HepG2 (cell line): ENCODE results near the gene GRIN3A. TPM values are rescaled to one million over a fixed set of nuclear protein-coding genes. Genes with fewer than 3 reads are reported as not detected.

Source experiments
- ATAC-seq: fragments of 200-7000 bp; cut with Tn5 transposase; 3 replicates; pipeline ENCODE4 v1.9.1; 2020; ENCODE audit warnings: mild to moderate bottlenecking, moderate library complexity
- BruUV-seq: library from RNA; stranded (reverse); fragments of 400-500 nt; replicated peaks from 2 replicates; lab custom pipeline; 2021; lab: Mats Ljungman, UMichigan
- CTCF ChIA-PET: fragments of 300-600 bp; formaldehyde crosslinking; extraction: SDS; loops from one replicate; lab custom pipeline; 2021; ENCODE audit warnings: low total read pairs, inconsistent platforms, low intra/inter-chr PET ratio; lab: Yijun Ruan, JAX
- POLR2A ChIA-PET: fragments of 350-600 bp; sonication (Branson Sonifier 250); formaldehyde crosslinking; loops from one replicate; lab custom pipeline; 2020; ENCODE audit warnings: antibody characterized with exemption, inconsistent platforms; lab: Yijun Ruan, JAX
- DNase-seq: peaks from one replicate; pipeline ENCODE4 v3.0.0-alpha.2; 2015; ENCODE audit warnings: low spot score
- FAIRE-seq: peaks from 3 replicates; lab custom pipeline; 2011; peaks lifted over from hg19 to GRCh38; lab: Jason Lieb, UNC
- H2AFZ ChIP-seq: one replicate; pipeline ENCODE4 v1.6.1; 2011; ENCODE audit warnings: low read length, inconsistent platforms
- H3K27ac ChIP-seq: fragments of 300-600 bp; 3 replicates; pipeline ENCODE4 v1.8.0; 2011; ENCODE audit warnings: mixed run types, mild to moderate bottlenecking, mixed read lengths, low read length, inconsistent platforms; ENCODE audit not compliant: insufficient read depth; ENCODE audit errors: extremely low read length
- H3K27me3 ChIP-seq, 2 experiments: fragments of 200-600 bp in 1 of 2; 2 replicates in 1 of 2; 3 replicates in 1 of 2; pipeline versions ENCODE4 v1.6.0 to v1.8.0; 2011; ENCODE audit warnings: low read length in 2 of 2, mild to moderate bottlenecking in 2 of 2, moderate library complexity in 2 of 2, inconsistent platforms in 1 of 2; ENCODE audit not compliant: insufficient read depth in 2 of 2, control insufficient read depth in 1 of 2
- H3K36me3 ChIP-seq, 2 experiments: fragments of 200-600 bp in 1 of 2; replicated peaks in 1 of 2; 2 replicates in 1 of 2; 3 replicates in 1 of 2; pipeline versions ENCODE4 v1.5.1 to v1.8.0; 2011; ENCODE audit warnings: low read length in 2 of 2, inconsistent platforms in 1 of 2; ENCODE audit not compliant: insufficient read depth in 2 of 2, control insufficient read depth in 1 of 2
- H3K4me1 ChIP-seq: 2 replicates; pipeline ENCODE4 v1.5.1; 2012; ENCODE audit warnings: low read length, inconsistent platforms; ENCODE audit not compliant: insufficient read depth
- H3K4me2 ChIP-seq: 2 replicates; pipeline ENCODE4 v1.6.0; 2011; ENCODE audit warnings: low read depth, low read length, inconsistent platforms
- H3K4me3 ChIP-seq, 3 experiments: fragments of 200-600 bp in 1 of 3; sonication (generic), shearing (Covaris generic) in 1 of 3; replicated peaks in 1 of 3; 2 replicates each; pipeline ENCODE4 v1.5.1; 2011 to 2016; ENCODE audit warnings: low read length in 3 of 3, inconsistent platforms in 2 of 3, low read depth in 2 of 3, mild to moderate bottlenecking in 2 of 3, control low read depth in 1 of 3, mixed read lengths in 1 of 3; ENCODE audit not compliant: insufficient read depth in 1 of 3
- H3K79me2 ChIP-seq: one replicate; pipeline ENCODE4 v1.6.1; 2011; ENCODE audit warnings: low read length, inconsistent platforms; ENCODE audit not compliant: insufficient read depth
- H3K9ac ChIP-seq: 2 replicates; pipeline ENCODE4 v1.6.0; 2011; ENCODE audit warnings: mild to moderate bottlenecking, low read depth, low read length, inconsistent platforms; ENCODE audit not compliant: insufficient read depth
- H3K9me3 ChIP-seq: 2 replicates; pipeline ENCODE4 v1.5.1; 2012; ENCODE audit warnings: mild to moderate bottlenecking, low read length
- H4K20me1 ChIP-seq: 2 replicates; pipeline ENCODE4 v1.6.0; 2011; ENCODE audit warnings: inconsistent platforms, mild to moderate bottlenecking, low read length, moderate library complexity; ENCODE audit not compliant: insufficient read depth
- ARID4A ChIP-seq: sonication (generic); formaldehyde crosslinking; IDR thresholded peaks from 2 replicates; pipeline ENCODE4 v1.5.0; 2020; ENCODE audit warnings: mild to moderate bottlenecking, missing genetic modification reagents, borderline replicate concordance
- CREBL2 ChIP-seq: sonication (generic); formaldehyde crosslinking; IDR thresholded peaks from 2 replicates; pipeline ENCODE4 v1.8.1; 2023; ENCODE audit warnings: missing genetic modification reagents, mild to moderate bottlenecking, borderline replicate concordance
- NCOA1 ChIP-seq: sonication (generic); formaldehyde crosslinking; IDR thresholded peaks from 2 replicates; pipeline ENCODE4 v1.9.0; 2021; ENCODE audit warnings: missing genetic modification reagents
- RBM22 ChIP-seq: fragments of 200-400 bp; formaldehyde crosslinking; optimal IDR thresholded peaks from 2 replicates; pipeline ENCODE3; 2017; ENCODE audit warnings: mild to moderate bottlenecking, low read length, moderate library complexity
- RELA ChIP-seq: sonication (generic); formaldehyde crosslinking; IDR thresholded peaks from 2 replicates; pipeline ENCODE4 v1.4.0; 2020; ENCODE audit warnings: missing genetic modification reagents
- SIN3A ChIP-seq: IDR thresholded peaks from 2 replicates; pipeline ENCODE4 v1.6.1; 2011; ENCODE audit warnings: low read depth, mild to moderate bottlenecking, control low read depth, low read length, borderline replicate concordance
- SP2 ChIP-seq: sonication (generic); formaldehyde crosslinking; IDR thresholded peaks from 2 replicates; pipeline ENCODE4 v1.5.1; 2020; ENCODE audit warnings: mild to moderate bottlenecking, missing genetic modification reagents
- TBL1XR1 ChIP-seq: fragments of 150-350 bp; IDR thresholded peaks from 2 replicates; pipeline ENCODE4 v1.6.1; 2014; ENCODE audit warnings: borderline replicate concordance, low read length; ENCODE audit not compliant: partially characterized antibody
- TFE3 ChIP-seq: IDR thresholded peaks from 2 replicates; pipeline ENCODE4 v1.6.1; 2016
- ZNF232 ChIP-seq: sonication (generic); formaldehyde crosslinking; IDR thresholded peaks from 2 replicates; pipeline ENCODE4 v1.4.0; 2020; ENCODE audit warnings: missing genetic modification reagents, borderline replicate concordance
- ZNF331 ChIP-seq: sonication (generic); formaldehyde crosslinking; IDR thresholded peaks from 2 replicates; pipeline ENCODE4 v1.4.0; 2020; ENCODE audit warnings: missing genetic modification reagents
- in situ Hi-C: cut with HindIII; loops from 2 replicates; pipeline ENCODE4 v1.10.0; 2017; ENCODE audit warnings: low pct_unique_long_range_greater_than_20kb; ENCODE audit not compliant: extremely low pct_ligation_motif_present
- intact Hi-C: fragments of 100-400 bp; cut with micrococcal nuclease; formaldehyde crosslinking; loops from one replicate; pipeline ENCODE4 v1.10.0; 2022; ENCODE audit not compliant: unreplicated experiment
- polyA plus RNA-seq, 8 experiments: library from polyadenylated mRNA; depleted of rRNA in 3 of 8; stranded (reverse) in 7 of 8; unstranded in 1 of 8; fragments of >200 nt; fragmentation: Illumina TruSeq in 4 of 8; extraction: Trizol in 4 of 8; gene quantifications; 2 replicates each; pipeline versions ENCODE4 v1.2.1 to v1.2.3, GENCODE V29; 2011 to 2016; ENCODE audit warnings: low read depth in 4 of 8, missing spikeins in 1 of 8, mixed read lengths in 1 of 8; ENCODE audit not compliant: insufficient read depth in 1 of 8
- total RNA-seq, 5 experiments: library from RNA; depleted of rRNA; stranded (reverse); fragments of >200 nt; fragmentation: Illumina TruSeq; extraction: Trizol; gene quantifications; 2 replicates each; pipeline ENCODE4 v1.2.3, GENCODE V29; 2016; ENCODE audit warnings: low read depth in 1 of 5

GRIN3A gene
- total and polyA plus RNA-seq, 2 of the 13 experiments (the other 11 are each of a cell fraction or from before 2014, with no cell fraction given), result not detected

- no peak overlapping the region for H2AFZ ChIP-seq
- H3K79me2 ChIP-seq, result no peaks in the 10 kb centered on the region
- no peak overlapping the region for H3K27ac ChIP-seq
- no peaks in the 10 kb centered on the region for H3K27me3 ChIP-seq
- ATAC-seq (no peak), DNase-seq (no peak), FAIRE-seq (no peak)
- no peaks in the 10 kb centered on the region for H3K9me3 ChIP-seq
- intact Hi-C loops (no loop called here), in situ Hi-C loops (no loop called here)
- no peak overlapping the region for H3K9ac ChIP-seq
- POLR2A ChIA-PET, result no interaction called here
- no peak for TF ChIP-seq ZNF331 (CRISPR knock-in tag)
- TF ChIP-seq NCOA1 (CRISPR knock-in tag), result no peak
- TF ChIP-seq TBL1XR1, result no peak
- no peak for TF ChIP-seq RELA (CRISPR knock-in tag)
- TF ChIP-seq ZNF232 (CRISPR knock-in tag), result no peak
- no peak for TF ChIP-seq TFE3 (CRISPR knock-in tag)
- TF ChIP-seq SP2 (CRISPR knock-in tag), result no peak
- no peak for TF ChIP-seq RBM22
- no peak for TF ChIP-seq SIN3A
- TF ChIP-seq ARID4A (CRISPR knock-in tag), result no peak
- no peak for TF ChIP-seq CREBL2 (CRISPR knock-in tag)
- TF ChIP-seq, all 625 proteins: peak for 0
- Histone ChIP-seq H3K4me3 (no peak overlapping the region), H3K4me1 (peaks cover 9% of the 10 kb centered on the region), H4K20me1 (no peaks in the 10 kb centered on the region), H3K36me3 (no peaks in the 10 kb centered on the region), H3K4me2 (no peak overlapping the region)
- BruUV-seq, result no TSS peak
- CTCF ChIA-PET, result no interaction called here
Observed at GRCh38 chr9:101574731-101575333, 163.6 kb downstream of the GRIN3A start.
